HG03439 (cell line): Measurements from ENCODE around the gene WDR70.
"Not testable (repeated sequence)": the region's sequence is repeated elsewhere in the genome, so short reads cannot be mapped to it uniquely, and the experiment has no call there.

Experiments
- ATAC-seq: cut with Tn5 transposase; IDR thresholded peaks from one replicate; pipeline ENCODE4 v1.9.1; 2021; ENCODE audit warnings: mild to moderate bottlenecking, moderate library complexity; ENCODE audit not compliant: unreplicated experiment

Gene WDR70

DNA sequence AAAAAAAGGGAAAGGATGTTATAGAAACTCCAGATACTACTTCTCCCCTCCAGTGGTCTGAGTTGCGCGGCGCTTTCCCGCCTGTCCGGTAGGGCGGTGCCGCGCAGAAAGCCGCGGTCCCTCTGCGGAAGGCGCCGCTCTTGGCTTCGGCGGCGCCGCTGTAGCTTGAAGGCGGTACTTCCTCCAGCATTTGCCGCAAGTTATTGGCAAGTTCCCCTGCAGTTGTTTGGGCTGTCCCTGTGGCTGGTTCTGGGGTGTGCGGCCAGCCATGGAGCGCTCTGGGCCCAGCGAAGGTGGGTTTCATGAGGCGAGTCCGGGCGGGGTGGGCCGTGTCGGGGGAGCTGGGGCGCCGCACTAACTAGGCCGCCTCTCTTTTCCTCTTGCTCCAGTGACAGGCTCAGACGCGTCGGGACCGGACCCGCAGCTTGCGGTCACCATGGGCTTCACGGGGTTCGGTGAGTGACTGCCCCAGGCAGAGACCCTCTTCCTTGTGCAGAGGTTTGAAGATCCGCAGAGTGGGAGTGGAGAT, at the start of gene WDR70:
TSS of gene WDR70 (plus strand) at position 219 of the 529 bp plus-strand sequence. CDS start at position 269, 50 bp downstream.
- peak; percentile 99 for ATAC-seq

GRCh38 chr5:37334754-37335153, 44.4 kb upstream of the WDR70 start:
- ATAC-seq, result not testable (repeated sequence)

GRCh38 chr5:37342741-37343140, 36.4 kb upstream of the WDR70 start:
- ATAC-seq, result not testable (repeated sequence)

- no peak for ATAC-seq
Measured at GRCh38 chr5:37355161-37355560, 24.0 kb upstream of the WDR70 start.

DNA sequence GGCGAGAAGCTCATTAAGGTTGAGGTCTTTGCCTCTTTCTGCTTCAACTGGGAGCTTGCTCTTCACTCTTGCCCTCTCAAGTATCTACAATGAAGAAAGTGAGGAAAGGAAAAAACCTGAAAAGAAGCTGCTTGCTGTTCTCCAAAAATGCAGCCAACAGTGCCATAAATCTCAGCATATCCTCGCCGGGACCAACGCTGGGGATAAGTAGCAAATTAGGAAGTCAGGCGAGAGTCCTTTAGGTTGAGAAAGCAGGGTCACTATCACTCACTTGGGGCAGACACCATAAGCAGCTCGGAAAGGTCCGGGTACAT, 8.6 kb upstream of the WDR70 start:
- ATAC-seq, result peak; percentile 60

GRCh38 chr5:37370864-37371726, 8.0 kb upstream of the WDR70 start, which contains the start of gene NUP155:
NUP155 (minus strand) TSS chr5:37371106; CDS start chr5:37370977, 129 bp downstream.
- ATAC-seq, result peak; percentile 95

DNA sequence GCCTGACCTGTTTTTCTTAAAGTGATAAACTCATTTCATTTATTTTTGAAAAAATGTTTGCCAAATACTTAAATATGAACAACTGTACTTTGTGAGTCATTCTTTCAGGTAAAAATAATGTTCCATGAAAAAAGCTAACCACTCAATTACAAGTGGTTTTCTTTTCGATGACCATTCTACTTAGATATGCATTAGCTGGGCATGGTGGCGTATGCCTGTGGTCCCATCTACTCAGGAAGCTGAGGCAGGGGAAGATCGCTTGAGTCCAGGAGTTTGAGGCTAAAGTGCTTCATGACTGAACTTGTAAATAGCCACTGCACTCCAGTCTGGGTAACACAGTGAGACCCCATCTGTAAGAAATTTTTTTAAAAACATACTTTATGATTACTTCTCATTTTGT, 4.0 kb upstream of the WDR70 start:
- no peak for ATAC-seq

DNA sequence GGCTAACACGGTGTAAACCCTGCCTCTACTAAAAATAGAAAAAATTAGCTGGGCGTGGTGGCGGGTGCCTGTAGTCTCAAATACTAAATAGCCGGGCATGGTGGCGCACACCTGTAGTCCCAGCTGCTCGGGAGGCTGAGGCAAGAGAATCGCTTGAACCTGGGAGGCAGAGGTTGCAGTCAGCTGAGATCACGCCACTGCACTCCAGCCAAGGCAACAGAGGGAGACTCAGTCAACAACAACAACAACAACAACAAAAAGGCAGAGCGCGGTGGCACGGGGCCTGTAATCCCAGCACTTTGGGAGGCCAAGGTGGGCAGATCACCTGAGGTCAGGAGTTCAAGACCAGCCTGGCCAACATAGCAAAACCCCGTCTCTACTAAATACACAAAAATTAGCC, 1.1 kb upstream of the WDR70 start:
- ATAC-seq, result not testable (repeated sequence)

- no peak for ATAC-seq
Measured at GRCh38 chr5:37391591-37391990, 12.5 kb downstream of the WDR70 start.

- no peak for ATAC-seq
Measured at GRCh38 chr5:37396352-37396751, 17.2 kb downstream of the WDR70 start.

DNA sequence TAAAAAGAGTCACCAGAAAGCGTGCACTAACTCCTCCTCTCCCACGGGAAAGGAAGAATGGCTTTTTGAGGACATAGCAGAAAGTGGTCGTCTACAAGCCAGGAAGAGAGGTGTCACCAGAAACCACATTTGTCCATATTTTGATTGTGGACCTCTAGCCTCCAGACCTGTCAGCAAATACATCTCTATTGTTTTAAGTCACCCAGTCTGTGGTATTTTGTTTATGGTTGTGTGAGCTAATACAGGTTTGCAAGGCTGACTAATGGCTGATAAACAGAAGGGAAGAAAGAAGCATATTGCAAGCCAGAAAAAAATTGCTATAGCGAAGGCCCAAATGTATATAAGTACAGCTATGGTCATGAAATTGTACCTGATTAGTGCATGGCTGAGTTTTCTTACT, 21.4 kb downstream of the WDR70 start:
- no peak for ATAC-seq

DNA sequence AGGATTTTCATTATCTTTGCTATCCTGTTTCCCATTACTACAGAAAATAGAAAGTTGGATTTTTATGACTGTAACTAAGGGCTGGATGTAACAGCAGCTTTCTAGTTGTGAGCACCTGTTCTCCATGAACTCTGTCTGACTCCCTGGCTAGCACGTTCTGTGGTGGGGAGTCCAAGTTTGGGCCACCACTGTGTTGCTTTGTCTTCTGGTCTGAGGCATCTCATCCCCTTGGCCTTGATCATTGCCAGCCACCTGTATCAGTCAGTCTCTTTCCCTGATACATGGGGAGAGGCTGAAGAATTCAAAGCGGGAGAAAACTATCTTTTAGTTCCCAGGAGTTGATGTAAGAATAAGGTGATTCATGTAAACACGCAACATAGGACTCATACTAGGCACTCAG, 33.4 kb downstream of the WDR70 start:
- ATAC-seq, result no peak

DNA sequence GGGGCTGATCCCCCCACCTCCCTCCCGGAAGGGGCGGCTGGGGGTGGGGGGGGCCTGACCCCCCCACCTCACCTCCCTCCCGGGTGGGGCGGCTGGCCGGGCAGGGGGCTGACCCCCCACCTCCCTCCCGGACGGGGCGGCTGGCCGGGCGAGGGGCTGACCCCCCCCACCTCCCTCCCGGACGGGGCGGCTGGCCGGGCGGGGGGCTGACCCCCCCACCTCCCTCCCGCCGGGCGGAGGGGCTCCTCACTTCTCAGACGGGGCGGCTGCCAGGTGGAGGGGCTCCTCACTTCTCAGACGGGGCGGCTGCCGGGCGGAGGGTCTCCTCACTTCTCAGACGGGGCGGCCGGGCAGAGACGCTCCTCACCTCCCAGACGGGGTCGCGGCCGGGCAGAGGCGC, 36.3 kb downstream of the WDR70 start:
- not testable (repeated sequence) for ATAC-seq

- ATAC-seq, result no peak
Measured at GRCh38 chr5:37417347-37417746, 38.2 kb downstream of the WDR70 start.

- no peak for ATAC-seq
Measured at GRCh38 chr5:37424441-37424840, 45.3 kb downstream of the WDR70 start.

- no peak for ATAC-seq
Measured at GRCh38 chr5:37428044-37428443, 48.9 kb downstream of the WDR70 start.

GRCh38 chr5:37435261-37435660, 56.1 kb downstream of the WDR70 start:
- no peak for ATAC-seq

DNA sequence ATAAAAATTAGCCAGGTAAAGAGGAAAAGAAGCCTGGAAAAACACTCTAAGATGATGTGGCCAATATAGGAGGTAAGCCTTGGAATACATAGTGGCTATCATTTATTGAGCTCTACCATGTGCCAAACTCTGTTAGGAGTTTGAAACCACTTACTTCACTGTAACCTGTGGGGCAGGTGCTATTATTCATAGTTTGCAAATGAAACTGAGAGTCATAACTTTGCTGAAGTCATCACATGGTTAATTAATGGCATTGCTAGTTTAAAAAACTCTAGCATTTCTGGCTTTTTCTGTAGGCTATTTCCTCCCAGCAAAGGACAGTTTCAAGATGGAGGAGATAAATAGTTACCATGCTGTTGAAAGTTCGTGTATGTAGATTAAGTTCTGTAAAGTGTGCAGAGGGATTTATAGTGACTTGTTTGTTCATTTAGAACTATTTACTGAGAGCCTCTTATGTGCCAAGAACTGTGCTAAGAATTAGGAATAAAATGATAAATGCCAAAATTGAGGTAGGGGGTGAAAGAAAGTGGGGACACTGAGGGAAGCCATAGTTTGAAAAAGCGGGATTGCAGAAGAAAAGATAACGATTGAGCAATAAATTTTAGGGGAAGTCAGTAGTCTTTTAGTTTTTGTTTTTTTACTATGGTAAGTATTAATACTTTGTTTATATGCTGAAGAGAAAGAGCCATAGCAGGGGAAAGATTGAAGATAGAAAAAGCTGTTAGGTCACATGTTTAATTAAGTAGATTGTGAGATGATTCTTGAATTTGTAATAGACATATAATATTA, 57.2 kb downstream of the WDR70 start:
- peak; percentile 69 for ATAC-seq

GRCh38 chr5:37437711-37438110, 58.6 kb downstream of the WDR70 start:
- ATAC-seq, result no peak

DNA sequence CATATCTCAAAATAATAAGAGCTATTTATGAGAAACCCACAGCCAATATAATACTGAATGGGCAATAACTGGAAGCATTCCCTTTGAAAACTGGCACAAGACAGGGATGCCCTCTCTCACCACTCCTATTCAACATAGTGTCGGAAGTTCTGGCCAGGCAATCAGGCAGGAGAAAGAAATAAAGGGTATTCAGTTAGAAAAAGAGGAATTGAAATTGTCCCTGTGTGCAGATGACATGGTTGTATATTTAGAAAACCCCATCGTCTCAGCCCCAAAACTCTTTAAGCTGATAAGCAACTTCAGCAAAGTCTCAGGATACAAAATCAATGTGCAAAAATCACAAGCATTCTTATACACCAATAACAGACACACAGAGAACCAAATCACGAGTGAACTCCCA, 66.7 kb downstream of the WDR70 start:
- not testable (repeated sequence) for ATAC-seq

- no peak for ATAC-seq
Measured at GRCh38 chr5:37448941-37449340, 69.8 kb downstream of the WDR70 start.

DNA sequence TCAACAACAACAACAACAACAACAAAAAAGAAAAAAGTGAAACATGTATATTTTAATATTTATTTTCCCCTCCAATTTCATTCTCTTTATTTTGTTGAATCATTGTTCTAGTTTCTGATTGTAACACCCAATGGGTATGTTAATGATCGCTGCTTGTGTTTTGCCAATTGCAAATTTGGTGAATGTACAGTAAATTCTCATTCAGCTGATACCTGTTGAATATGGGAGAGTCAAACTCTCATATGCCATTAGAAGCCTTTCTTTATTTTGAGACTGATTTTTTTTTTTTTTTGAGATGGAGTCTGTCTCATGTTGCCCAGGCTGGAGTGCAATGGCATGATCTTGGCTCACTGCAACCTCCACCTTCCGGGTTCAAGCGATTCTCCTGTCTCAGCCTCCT, 72.9 kb downstream of the WDR70 start:
- not testable (repeated sequence) for ATAC-seq
